GM18505 (cell line): ENCODE results near the gene DESI1.
"Not testable (repeated sequence)": the region's sequence is repeated elsewhere in the genome, so short reads cannot be mapped to it uniquely, and the experiment has no call there.

Source experiments
- ATAC-seq: cut with Tn5 transposase; IDR thresholded peaks from one replicate; pipeline ENCODE4 v1.9.1; 2021; ENCODE audit not compliant: unreplicated experiment
- POLR2A ChIP-seq: IDR thresholded peaks from 4 replicates; pipeline ENCODE4 v1.6.1; 2011; ENCODE audit warnings: borderline replicate concordance; ENCODE audit not compliant: insufficient read depth, insufficient read length; ENCODE audit errors: extremely low read depth

Gene DESI1

DNA sequence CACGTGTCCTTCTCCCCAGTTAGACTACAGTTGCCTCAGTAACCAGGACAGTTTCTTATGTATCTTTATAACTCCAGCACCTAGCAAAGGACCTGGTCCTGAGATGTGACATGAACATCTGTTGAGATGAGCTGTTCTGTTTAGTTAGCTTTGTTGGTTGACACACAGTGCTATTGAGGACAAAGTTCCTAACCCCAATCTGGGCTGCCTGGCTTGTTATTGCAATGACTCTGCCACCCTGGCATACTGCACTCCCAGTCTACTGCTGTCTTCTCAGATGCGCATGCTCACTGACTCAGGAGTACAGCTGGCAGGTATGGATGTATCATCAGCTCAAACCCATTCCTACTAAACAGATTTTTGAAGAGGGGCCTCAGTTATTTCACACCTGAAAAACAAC, 7.4 kb downstream of the DESI1 start:
- no peak for ATAC-seq
- TF ChIP-seq POLR2A = no peak

DNA sequence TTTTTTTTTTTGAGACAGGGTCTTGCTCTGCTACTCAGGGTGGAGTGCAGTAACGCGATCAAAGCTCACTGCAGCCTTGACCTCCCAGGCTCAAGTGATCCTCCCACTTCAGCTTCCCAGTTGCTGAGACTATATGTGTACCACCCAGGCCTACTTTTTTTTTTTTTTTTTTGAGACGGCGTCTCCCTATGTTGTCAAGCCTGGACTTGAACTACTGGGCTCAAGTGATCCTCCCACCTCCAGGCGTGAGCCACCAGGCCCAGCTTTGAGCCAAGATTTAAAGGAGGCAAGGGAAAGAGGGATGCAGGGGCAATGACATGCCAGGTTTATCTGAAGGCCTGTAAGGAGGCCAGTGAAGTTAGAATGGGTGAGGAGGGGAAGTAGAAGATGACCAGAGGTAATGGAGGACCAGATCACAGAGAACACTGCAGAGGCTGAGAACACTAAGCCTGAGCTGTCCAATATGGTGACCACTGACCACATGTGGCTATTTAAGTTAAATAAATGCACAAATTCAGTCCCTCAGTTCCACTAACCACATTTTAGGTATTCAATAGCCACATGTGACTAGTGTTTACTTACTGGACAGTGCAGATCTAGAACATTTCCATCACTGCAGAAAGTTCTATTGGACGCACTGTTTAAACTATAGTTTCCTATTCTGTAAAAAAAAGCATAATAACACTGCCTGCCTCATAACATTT, 8.1 kb downstream of the DESI1 start:
- no peak for ATAC-seq
- TF ChIP-seq POLR2A = no peak

DNA sequence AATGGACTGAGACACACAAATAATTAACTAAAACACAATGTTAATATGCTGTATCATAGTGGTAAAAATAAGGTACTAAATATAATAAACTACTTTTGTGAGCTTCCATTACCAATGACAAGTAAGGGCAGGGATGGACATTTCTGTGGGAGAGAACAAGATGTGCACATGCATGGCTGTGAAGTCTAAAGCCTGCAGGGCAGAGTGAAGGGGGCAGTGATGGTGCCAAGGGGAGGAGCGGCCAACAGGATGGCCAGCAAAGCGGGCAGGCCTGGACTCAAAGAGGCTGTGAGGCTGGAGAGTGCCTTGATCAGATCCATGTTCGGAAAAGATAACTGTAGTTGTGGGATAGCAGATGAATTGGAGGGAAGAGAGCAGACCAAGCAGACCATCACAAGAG, 12.5 kb downstream of the DESI1 start:
- no peak for ATAC-seq
- no peak for TF ChIP-seq POLR2A

DNA sequence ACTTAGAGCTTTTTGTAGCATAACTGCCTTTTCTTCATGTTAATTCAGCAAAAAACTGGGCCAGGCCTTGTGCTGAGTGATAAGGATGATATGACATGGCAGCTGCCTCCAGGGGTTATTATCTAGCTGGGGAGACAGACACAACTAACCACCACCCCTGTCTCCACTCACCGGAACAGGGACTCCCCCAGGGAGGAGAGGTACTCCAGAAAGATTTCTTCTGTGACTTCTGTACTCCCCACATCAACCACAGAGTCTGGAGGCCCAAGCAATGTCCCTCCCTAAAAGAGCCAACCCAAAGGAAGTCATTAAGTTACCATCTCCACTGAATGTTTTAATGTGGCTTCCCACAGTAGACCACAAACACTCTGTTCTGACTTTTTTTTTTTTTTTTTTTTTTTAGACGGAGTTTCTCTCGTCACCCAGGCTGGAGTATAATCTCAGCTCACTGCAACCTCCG, 16.9 kb downstream of the DESI1 start:
- no peak for TF ChIP-seq POLR2A
- ATAC-seq = peak; percentile 79

DNA sequence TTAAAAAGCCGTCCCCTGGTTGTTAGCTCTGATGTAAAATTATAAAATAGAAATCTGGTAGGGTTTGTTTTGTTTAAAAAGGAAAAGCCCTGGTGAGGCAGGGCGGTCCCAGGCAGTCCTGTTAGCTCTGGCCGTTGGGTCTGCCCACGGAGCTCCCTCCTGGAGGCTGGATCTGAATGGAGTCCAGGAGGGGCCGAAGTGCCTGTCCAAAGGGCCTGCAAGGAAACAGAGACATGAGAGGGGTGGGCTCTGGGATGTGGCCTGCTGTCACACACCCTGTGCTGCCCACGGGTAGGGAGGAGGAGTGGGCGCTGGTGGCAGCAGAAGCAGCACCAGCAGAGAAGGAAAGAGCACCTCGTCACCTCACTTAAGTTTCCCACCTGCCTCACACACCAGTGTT, 19.9 kb downstream of the DESI1 start:
- TF ChIP-seq POLR2A = no peak
- ATAC-seq = no peak

DNA sequence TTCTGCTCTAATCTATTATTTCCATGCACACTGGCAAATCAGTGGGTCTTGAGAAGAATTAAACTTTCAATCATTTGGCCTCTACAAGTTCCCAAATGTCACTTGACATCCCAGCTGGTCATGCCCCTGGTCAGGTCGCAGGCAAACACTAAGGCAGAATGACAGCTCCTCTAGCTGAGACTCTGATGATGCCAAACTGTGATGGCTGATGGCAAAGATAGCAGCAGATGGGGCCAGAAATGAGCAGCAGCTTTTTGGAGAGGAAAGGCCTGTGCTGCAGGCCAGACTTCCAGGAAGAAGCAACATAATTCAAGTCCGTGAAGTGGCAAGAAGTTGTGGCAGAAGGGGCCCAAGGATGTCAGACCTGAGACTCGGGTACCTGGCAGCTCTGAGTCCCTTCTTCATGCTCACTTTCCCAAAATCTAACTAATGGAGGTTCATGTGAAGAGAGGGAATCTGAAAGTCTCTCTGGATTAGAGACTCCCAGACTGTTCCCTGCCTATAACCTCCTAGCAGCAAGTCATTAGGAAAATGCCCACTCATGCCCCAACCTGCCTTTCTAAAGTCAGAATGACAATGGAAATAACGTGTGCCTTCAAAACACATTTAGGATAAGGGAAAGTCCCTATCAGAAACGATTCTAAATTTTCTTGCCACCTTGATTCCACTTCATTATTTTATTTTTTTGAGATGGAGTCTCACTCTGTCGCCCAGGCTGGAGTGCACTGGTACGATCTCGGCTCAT, 21.8 kb downstream of the DESI1 start:
- no peak for ATAC-seq
- TF ChIP-seq POLR2A = no peak

DNA sequence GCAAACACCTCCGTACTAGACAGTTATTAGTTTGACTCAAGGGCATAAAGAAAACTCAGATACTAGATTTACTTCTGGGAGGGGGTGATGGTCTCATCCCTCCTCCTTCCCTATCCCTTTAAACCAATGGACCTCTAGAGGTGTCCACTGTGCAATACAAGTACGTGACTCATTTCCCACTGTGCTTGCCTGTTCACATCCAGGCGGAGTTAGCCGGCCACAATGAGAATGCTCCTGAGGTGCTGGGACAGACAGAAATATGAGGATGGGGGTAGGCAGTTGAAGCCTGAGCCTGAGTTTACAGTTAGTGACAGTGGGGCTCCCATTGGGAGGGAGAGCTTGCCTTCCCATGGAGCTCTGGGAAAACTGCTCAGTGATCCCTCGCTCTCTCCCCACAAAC, 22.8 kb downstream of the DESI1 start:
- ATAC-seq = no peak
- no peak for TF ChIP-seq POLR2A

DNA sequence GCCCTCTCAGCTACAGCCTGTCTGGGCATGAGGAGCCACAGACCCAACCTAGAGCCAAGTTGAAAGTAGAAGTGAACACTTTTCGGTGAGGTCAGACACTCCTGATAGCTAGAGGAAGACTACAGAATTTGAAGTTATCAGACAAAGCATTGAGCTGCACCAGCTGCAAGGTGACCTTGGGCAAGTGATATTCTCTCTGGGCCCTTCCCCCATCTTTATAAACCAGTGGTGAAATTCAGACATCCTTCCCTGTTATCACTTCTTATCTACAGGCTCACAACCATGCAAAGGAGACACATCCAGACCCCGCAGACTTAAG, 23.2 kb downstream of the DESI1 start:
- TF ChIP-seq POLR2A = no peak
- ATAC-seq = no peak

DNA sequence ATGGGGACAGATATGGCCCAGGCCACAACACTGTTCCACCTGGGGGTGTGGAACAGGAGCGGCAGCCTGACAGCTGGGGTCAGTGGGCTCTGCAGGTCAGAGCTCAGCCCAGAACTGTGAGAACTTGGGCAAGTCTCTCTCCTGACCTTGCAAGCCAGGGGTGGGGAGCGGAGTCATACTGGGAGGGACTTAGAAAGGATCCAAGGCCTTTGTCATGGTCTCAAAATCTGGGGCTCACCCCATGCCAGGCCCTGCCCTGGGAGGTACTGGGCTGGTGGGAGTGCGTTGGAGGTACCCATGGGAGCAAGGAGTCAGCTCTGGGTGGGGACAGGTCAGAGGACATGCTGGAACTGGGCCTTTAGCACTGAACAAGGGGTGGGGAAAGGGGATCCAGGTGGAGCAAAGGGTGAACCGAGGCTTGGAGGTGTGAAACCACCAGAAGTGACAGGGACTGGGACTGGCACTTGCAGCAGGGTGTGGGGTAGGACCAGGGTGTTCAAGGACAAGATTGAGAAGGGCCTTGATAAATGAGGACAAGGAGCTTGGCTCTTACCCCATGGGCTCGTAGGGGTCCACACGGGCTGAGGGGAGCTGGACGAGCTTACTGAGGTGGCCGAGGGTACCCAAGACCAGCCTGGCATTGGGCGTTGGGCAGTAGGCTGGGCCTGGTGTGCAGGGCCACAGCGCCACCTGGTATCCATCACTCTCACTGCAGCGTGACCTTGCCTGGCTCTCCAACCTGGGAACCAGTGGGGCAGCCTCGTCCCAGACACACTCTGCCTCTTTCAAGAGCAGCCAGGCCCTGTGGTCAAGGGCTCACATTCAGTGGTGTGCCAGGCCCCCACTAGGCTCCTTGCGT, 23.8 kb downstream of the DESI1 start:
- ATAC-seq = no peak
- TF ChIP-seq POLR2A = no peak

DNA sequence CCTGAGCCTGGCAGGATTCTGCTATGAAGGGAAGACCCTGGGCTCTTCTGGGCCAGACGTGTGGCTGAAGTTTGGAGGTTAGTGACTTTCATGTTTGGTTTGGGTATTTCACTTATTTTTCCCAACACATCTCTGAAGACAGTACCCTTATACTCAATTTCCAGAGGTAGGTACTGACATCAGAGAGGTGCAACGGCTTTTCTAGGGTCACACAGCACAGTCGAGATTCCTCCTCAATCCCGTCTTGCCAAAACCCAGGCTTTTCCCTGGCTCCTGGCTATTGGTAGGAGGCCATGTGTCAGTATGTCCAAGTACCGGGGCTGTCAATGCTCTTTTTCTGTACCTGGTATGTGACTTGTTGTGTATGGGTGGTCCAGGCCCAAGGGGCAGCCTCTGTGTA, 25.1 kb downstream of the DESI1 start:
- ATAC-seq = no peak
- no peak for TF ChIP-seq POLR2A

DNA sequence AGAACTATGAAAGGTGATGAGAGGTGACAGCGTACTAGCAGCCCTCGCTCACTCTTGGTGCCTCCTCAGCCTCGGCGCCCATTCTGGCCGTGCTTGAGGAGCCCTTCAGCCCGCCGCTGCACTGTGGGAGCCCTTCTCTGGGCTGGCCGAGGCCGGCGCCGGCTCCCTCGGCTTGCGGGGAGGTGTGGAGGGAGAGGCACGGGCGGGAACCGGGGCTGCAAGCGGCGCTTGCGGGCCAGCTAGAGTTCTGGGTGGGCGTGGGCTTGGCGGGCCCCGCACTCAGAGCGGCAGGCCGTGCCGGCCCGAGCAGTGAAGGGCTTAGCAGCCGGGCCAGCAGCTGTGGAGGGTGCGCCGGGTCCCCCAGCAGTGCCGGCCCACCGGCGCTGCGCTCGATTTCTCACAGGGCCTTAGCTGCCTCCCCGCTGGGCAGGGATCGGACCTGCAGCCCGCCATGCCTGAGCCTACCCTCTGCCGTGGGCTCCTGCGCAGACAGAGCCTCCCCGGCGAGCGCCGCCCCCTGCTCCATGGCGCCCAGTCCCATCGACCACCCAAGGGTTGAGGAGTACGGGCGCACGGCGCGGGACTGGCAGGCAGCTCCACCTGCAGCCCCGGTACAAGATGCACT, 27.4 kb downstream of the DESI1 start:
- ATAC-seq = not testable (repeated sequence)

DNA sequence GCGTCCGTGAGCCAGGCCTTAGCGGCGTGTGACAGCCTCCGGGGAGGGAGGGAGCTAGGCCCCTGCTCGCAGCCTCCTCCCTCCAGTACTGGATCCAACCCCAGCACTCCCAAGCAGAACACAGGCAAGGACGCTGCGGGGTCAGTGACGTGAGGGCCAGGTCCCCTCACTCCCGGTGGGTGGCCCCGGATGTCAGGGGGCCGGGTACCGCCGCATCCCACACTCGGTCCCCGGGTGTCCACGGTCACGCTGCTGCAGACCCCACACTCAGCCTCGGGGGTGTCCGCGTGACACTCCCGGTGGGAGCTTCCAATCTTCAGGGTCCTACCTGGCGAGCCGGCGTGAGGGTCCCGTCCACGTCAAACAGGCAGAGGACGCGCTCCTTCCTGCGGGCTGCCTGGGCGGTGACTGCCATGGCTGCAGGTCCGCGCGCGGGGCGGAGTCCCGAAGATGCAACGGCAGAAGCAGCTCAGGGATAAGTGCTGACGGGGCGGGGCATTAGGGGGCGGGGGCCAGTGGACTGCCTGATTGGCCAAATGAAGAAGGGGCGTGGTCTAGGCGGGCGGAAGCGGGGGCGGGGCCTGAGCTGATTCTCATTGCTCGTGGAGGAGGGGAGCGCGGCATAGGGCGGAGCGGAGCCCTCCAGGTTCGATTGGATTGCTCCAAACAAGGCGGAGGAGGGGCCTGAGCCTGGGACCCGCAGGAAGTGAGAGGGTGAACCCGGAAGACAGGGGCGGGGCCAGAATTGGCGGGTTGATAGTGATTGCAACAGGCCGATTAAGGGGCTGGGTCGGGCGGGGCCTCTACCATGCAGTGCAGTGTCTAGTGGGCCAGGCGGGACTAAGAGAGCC, 31.2 kb downstream of the DESI1 start, which contains the start of gene PMM1:
PMM1 (minus strand) TSS at position 450 of the 851 bp plus-strand sequence; CDS start at position 415, 35 bp downstream.
- TF ChIP-seq POLR2A = peak; percentile 81

More for the DNA sequence above, 31.2 kb downstream of the DESI1 start, which contains the start of gene PMM1:
- ATAC-seq = peak; percentile 91
